ENCODE data around the gene OR2H2.

Gene OR2H2

DNA sequence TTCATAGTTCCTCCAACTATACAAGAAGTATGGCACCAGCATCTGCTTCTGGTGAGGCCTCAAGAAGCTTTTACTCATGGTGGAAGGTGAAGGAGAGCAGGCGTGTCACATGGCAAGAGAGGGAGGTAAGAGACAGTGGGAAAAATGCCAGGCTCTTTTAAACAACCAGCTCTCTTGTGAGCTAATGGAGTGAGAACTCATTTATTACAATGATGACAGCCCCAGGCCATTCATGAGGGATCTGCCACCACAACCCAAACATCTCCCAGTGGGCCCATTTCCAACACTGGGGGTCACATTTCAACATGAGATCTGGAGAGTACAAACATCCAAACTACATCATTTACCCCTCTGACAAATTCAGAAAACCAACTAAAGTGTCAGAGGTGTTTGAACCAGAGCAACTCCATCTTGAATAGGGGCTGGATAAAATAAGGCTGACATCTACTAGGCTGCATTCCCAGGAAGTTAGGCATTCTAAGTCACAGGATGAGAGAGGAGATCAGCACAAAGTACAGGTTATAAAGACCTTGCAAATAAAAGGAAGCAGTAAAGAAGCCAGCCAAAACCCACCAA, 23.2 kb upstream of the OR2H2 start:
- Histone ChIP-seq H3K4me3 (ENCODE audit: low read length) (no peak overlapping the region), H3K9me3 (ENCODE audit: control insufficient read depth, low read depth, low read length) (no peaks in the 10 kb centered on the region), H3K27ac (ENCODE audit: low read length) (no peak overlapping the region), H3K4me1 (ENCODE audit: control insufficient read depth, low read depth, low read length) (peaks cover 22% of the 10 kb centered on the region), H3K27me3 (ENCODE audit: control insufficient read depth, insufficient read depth, low read length) (peaks cover 18% of the 10 kb centered on the region), H3K9ac (ENCODE audit: low read length) (no peak overlapping the region), H3K36me3 (ENCODE audit: control insufficient read depth, low read depth, low read length) (no peaks in the 10 kb centered on the region)

DNA sequence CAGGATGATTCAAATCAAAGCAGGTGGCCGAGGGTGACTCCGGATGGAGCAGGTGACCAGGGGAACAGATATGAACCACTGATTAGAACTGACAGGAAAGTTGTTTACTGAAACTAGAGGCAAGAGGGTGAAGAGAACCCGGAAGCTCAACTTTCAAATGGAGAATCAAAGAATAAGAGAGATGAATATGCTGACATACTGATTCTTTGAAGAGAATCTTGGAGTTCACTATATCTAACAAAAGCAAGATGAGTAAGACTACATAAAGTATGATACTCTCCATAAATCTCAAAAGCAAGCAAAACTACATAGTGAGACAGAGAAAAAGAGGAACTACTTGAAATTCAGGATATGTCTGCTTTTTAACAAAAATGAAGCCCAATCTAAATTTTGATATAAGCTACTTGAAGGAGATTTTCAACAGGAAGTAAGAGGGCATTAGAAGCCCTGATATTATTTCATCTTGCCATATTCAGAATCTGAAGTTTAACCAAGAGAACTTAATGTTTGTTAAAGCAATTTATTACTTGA, 21.4 kb upstream of the OR2H2 start:
- no peaks in the 10 kb centered on the region for H3K36me3 ChIP-seq (ENCODE audit: control insufficient read depth, low read depth, low read length)
- H3K4me3 ChIP-seq (ENCODE audit: low read length), result no peak overlapping the region
- peaks cover 10% of the 10 kb centered on the region for H3K27me3 ChIP-seq (ENCODE audit: control insufficient read depth, insufficient read depth, low read length)
- H3K9me3 ChIP-seq (ENCODE audit: control insufficient read depth, low read depth, low read length), result no peaks in the 10 kb centered on the region
- H3K9ac ChIP-seq (ENCODE audit: low read length), result no peak overlapping the region
- no peak overlapping the region for H3K27ac ChIP-seq (ENCODE audit: low read length)
- H3K4me1 ChIP-seq (ENCODE audit: control insufficient read depth, low read depth, low read length), result peaks cover 9% of the 10 kb centered on the region

DNA sequence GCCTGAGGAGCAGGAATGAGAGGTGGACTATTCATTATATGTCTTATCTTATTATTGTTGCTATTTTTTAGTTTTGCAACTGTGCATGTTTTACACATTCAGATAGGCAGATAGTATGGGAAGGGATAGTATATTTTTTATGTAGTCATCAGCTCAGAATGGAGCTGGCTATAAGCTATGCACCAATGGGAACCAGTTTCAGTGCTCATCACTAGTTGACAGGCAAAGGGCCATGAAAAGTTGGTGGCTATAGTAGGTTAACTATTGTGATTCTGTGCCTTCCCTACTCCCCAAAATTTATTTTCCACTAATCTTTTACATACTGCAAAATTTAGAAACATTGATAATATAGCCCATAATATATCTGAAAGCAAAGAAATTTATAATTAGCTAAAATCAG, 20.0 kb upstream of the OR2H2 start:
- Histone ChIP-seq H3K27ac (ENCODE audit: low read length) (no peak overlapping the region), H3K36me3 (ENCODE audit: control insufficient read depth, low read depth, low read length) (no peaks in the 10 kb centered on the region), H3K4me1 (ENCODE audit: control insufficient read depth, low read depth, low read length) (peaks cover under 1% of the 10 kb centered on the region), H3K4me3 (ENCODE audit: low read length) (no peak overlapping the region), H3K9ac (ENCODE audit: low read length) (no peak overlapping the region), H3K9me3 (ENCODE audit: control insufficient read depth, low read depth, low read length) (no peaks in the 10 kb centered on the region), H3K27me3 (ENCODE audit: control insufficient read depth, insufficient read depth, low read length) (peaks cover 4% of the 10 kb centered on the region)

DNA sequence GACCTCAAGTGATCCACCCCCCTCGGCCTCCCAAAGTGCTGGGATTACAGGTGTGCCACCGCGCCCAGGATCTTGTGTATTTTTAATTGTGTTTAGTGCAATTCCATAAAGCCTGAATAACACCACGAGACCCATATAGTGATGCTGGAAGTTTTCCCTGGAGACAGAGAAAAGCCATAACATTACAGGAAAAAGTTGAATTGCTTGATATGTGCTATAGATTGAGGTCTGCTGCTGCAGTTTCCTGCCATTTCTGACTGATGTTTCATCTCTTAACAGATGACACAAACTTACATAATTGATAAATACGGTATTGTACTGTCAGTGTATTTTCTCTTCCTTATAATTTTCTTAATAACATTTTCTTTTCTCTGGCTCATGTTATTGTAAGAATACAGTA, 18.1 kb upstream of the OR2H2 start:
- Histone ChIP-seq H3K4me3 (ENCODE audit: low read length) (no peak overlapping the region), H3K9me3 (ENCODE audit: control insufficient read depth, low read depth, low read length) (no peaks in the 10 kb centered on the region), H3K27ac (ENCODE audit: low read length) (no peak overlapping the region), H3K36me3 (ENCODE audit: control insufficient read depth, low read depth, low read length) (no peaks in the 10 kb centered on the region), H3K27me3 (ENCODE audit: control insufficient read depth, insufficient read depth, low read length) (no peaks in the 10 kb centered on the region), H3K4me1 (ENCODE audit: control insufficient read depth, low read depth, low read length) (no peaks in the 10 kb centered on the region), H3K9ac (ENCODE audit: low read length) (no peak overlapping the region)

DNA sequence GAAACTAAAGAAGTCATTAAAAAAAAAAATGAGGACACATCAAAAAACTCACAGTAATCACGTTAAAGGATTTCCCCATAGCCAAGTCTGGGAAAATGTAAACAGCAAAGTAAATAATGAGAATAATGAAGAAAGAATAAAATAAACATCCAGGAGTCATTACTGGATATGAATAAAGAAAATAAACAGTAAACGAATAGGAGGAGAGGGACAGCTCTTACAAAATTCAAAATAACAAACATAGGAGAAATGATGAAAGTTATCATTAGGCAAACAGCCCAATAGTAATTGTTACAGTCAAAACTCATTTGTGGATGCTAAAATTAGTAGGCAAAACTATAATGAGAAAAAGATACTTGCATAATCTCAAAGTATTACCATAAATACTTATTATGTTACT, 17.4 kb upstream of the OR2H2 start:
- no peaks in the 10 kb centered on the region for H3K27me3 ChIP-seq (ENCODE audit: control insufficient read depth, insufficient read depth, low read length)
- no peak overlapping the region for H3K4me3 ChIP-seq (ENCODE audit: low read length)
- H3K4me1 ChIP-seq (ENCODE audit: control insufficient read depth, low read depth, low read length), result no peaks in the 10 kb centered on the region
- no peak overlapping the region for H3K9ac ChIP-seq (ENCODE audit: low read length)
- no peaks in the 10 kb centered on the region for H3K9me3 ChIP-seq (ENCODE audit: control insufficient read depth, low read depth, low read length)
- H3K27ac ChIP-seq (ENCODE audit: low read length), result no peak overlapping the region
- H3K36me3 ChIP-seq (ENCODE audit: control insufficient read depth, low read depth, low read length), result no peaks in the 10 kb centered on the region

DNA sequence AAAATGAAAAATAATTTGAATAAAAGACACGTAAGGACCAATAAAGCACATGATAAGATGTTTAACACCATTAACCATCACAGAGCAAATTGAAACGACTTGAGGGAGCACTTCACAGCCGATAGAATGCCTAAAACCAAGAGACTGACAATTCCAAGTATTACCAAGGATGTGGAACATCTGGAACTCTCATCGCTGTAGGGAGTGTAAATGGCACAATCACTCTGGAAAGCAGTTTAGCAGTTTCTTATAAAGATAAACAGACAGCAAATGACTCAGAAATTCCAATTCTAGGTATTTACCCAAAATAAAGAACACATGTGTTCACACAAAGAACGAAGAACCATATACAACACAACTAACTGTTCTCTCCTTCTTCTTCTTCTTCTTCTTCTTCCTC, 16.9 kb upstream of the OR2H2 start:
- Histone ChIP-seq H3K9ac (ENCODE audit: low read length) (no peak overlapping the region), H3K27me3 (ENCODE audit: control insufficient read depth, insufficient read depth, low read length) (no peaks in the 10 kb centered on the region), H3K27ac (ENCODE audit: low read length) (no peak overlapping the region), H3K4me1 (ENCODE audit: control insufficient read depth, low read depth, low read length) (no peaks in the 10 kb centered on the region), H3K36me3 (ENCODE audit: control insufficient read depth, low read depth, low read length) (no peaks in the 10 kb centered on the region), H3K9me3 (ENCODE audit: control insufficient read depth, low read depth, low read length) (no peaks in the 10 kb centered on the region), H3K4me3 (ENCODE audit: low read length) (no peak overlapping the region)

DNA sequence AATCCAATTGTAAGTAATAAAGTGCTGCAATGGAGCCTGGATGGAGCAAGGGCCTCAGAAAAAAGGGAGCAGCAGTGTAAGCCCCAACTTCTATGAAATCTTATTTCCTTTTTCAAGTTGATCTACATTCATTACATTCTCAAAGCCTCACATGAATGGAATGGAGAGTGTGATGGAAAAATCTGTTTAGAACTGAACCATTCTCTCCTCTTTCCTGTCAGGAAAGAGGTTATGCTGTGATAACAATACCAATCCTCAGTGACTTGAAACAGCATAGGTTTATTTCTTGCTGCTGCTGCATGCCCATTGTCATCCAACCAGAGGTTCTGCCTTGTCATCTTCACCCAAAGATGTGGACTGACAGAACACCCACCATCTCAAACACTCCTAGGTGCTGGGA, 8.9 kb upstream of the OR2H2 start:
- Histone ChIP-seq H3K9me3 (ENCODE audit: control insufficient read depth, low read depth, low read length) (no peaks in the 10 kb centered on the region), H3K4me3 (ENCODE audit: low read length) (no peak overlapping the region), H3K9ac (ENCODE audit: low read length) (no peak overlapping the region), H3K4me1 (ENCODE audit: control insufficient read depth, low read depth, low read length) (no peaks in the 10 kb centered on the region), H3K36me3 (ENCODE audit: control insufficient read depth, low read depth, low read length) (no peaks in the 10 kb centered on the region), H3K27me3 (ENCODE audit: control insufficient read depth, insufficient read depth, low read length) (no peaks in the 10 kb centered on the region), H3K27ac (ENCODE audit: low read length) (no peak overlapping the region)

DNA sequence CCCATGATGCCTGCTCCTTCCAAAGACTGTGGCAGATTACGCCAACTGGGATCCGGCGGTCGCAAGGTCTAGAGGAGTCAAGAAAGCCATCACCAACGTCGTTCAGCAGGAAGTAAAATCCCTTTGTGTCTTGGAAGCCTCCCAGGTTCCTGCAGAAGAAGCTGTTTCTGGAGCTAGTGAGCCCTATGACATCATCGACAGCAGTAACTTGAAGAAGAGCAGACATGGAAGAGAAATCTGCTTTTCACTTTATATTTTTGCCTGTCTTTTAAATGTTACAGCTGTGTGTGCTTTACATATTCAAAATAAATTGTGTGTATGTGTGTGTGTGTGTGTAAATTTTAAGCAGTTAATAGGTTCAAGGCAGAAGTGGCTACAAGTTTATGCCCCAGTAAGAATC, 7.4 kb upstream of the OR2H2 start:
- Histone ChIP-seq H3K36me3 (ENCODE audit: control insufficient read depth, low read depth, low read length) (no peaks in the 10 kb centered on the region), H3K9me3 (ENCODE audit: control insufficient read depth, low read depth, low read length) (no peaks in the 10 kb centered on the region), H3K4me3 (ENCODE audit: low read length) (no peak overlapping the region), H3K4me1 (ENCODE audit: control insufficient read depth, low read depth, low read length) (no peaks in the 10 kb centered on the region), H3K9ac (ENCODE audit: low read length) (no peak overlapping the region), H3K27ac (ENCODE audit: low read length) (no peak overlapping the region), H3K27me3 (ENCODE audit: control insufficient read depth, insufficient read depth, low read length) (no peaks in the 10 kb centered on the region)

DNA sequence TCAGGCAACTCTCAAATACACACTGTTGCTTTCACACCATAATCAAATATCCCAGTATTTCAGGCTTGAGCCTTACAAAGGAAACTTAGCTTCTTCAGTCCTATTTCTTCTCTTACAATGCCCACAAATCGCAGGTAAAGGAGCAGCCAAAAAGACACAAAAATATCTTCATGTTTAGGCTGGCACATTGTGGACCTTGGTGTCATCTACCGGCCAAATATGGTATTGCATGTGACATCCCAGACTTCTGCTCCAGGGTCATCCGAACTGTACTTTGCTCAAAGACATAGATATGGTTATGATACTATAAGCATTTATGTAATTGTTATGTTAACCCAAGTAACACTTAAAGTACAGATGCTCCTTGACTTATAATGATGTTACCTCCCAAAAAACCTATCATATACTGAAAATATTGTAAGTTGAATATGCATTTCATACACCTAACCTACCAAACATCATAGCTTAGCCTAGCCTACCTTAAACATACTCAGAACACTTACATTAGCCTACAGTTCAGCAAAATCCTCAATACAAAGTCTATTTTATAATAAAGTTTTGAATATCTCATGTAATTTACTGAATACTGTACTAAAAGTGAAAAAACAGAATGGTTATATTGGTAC, 4.6 kb downstream of the OR2H2 start:
- Histone ChIP-seq H3K9me3 (ENCODE audit: control insufficient read depth, low read depth, low read length) (no peaks in the 10 kb centered on the region), H3K4me3 (ENCODE audit: low read length) (no peak overlapping the region), H3K4me1 (ENCODE audit: control insufficient read depth, low read depth, low read length) (peaks cover 2% of the 10 kb centered on the region), H3K9ac (ENCODE audit: low read length) (no peak overlapping the region), H3K27ac (ENCODE audit: low read length) (no peak overlapping the region), H3K36me3 (ENCODE audit: control insufficient read depth, low read depth, low read length) (no peaks in the 10 kb centered on the region), H3K27me3 (ENCODE audit: control insufficient read depth, insufficient read depth, low read length) (no peaks in the 10 kb centered on the region)

DNA sequence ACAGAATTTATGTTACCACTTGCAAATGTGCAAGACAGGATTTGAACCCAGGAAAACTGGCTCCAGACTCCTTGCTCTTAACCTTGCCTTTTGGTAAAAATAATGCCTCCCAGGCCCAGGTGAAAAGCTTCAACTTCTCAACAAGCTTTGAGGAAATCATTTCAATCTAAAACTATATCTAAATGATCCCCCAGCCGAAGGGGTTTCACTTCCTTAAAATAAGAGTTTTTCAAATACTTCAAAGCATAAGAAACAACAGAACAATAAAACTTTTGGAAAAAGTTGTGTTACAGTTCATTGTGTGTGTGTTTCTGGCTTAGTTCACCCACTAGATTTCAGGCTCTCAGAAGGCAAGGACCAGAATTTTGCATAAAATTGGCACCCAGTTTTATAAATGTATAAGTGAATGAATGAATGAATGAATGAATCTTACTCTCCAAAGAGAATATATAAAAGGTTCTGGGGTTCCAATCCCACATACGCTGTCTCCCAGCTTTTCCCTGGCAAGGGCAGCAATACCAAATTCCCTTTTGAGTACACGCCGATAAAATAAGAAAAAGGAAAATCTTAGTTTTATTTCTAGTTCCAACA, 5.4 kb downstream of the OR2H2 start:
- no peaks in the 10 kb centered on the region for H3K36me3 ChIP-seq (ENCODE audit: control insufficient read depth, low read depth, low read length)
- H3K4me3 ChIP-seq (ENCODE audit: low read length), result no peak overlapping the region
- no peak overlapping the region for H3K9ac ChIP-seq (ENCODE audit: low read length)
- H3K27ac ChIP-seq (ENCODE audit: low read length), result no peak overlapping the region
- no peaks in the 10 kb centered on the region for H3K9me3 ChIP-seq (ENCODE audit: control insufficient read depth, low read depth, low read length)
- H3K4me1 ChIP-seq (ENCODE audit: control insufficient read depth, low read depth, low read length), result peaks cover 2% of the 10 kb centered on the region
- no peaks in the 10 kb centered on the region for H3K27me3 ChIP-seq (ENCODE audit: control insufficient read depth, insufficient read depth, low read length)

DNA sequence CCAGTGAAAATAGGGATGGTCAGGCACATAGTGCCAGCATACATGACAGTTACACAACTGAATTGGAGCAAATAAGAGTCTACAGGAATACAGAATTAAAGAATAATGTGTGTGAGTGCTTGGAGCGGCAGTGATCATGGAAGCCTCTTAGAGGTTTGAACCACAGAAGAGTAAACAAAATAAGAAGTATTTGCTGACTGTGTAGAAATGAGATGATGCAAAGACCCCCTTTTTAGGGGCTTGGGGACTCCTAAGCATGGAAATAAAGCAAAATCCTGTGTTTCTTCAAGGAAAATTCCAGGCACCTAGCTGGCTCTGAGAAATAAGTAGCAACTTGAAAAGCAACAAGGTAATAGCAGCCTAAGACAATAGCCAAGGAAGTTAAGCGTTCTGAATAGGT, 6.8 kb downstream of the OR2H2 start:
- Histone ChIP-seq H3K4me1 (ENCODE audit: control insufficient read depth, low read depth, low read length) (peaks cover 9% of the 10 kb centered on the region), H3K27me3 (ENCODE audit: control insufficient read depth, insufficient read depth, low read length) (no peaks in the 10 kb centered on the region), H3K27ac (ENCODE audit: low read length) (no peak overlapping the region), H3K36me3 (ENCODE audit: control insufficient read depth, low read depth, low read length) (no peaks in the 10 kb centered on the region), H3K9me3 (ENCODE audit: control insufficient read depth, low read depth, low read length) (no peaks in the 10 kb centered on the region), H3K4me3 (ENCODE audit: low read length) (no peak overlapping the region), H3K9ac (ENCODE audit: low read length) (no peak overlapping the region)

Measured in iPS-18a (cell line).